ENCODE results near the gene GRHL1. TPM values are rescaled to one million over a fixed set of nuclear protein-coding genes. Genes with fewer than 3 reads are reported as not detected.

Gene GRHL1
- total RNA-seq, 1 experiment from 2014 or later = 2.5 TPM

DNA sequence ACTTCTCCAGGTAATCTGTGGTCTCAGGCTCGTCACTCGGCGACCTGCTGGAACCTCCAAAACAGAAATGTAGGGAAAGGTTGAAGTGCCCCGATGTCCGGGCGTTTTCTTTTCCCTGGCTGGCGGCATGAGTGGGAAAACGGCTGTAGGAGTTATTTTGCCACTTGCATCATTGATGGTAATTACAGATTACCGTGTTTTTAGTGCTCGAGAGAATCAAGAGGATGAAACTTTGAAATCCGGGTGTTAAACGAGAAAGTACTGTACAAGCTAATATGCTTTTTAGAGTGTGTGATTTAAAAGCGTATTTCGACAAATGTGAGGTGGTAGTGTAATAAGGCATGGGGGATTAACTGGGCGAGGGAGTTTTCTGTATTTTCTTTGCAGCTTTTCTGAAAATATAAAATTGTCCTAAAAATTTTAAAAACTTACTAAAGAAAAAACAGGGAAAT is 819 bp downstream of the GRHL1 start:
- Histone ChIP-seq H3T11ph (ENCODE audit: low read length) (no peak overlapping the region), H3K23ac (ENCODE audit: insufficient read length, low read depth, low read length) (no peak overlapping the region), H4K5ac (ENCODE audit: insufficient read length, low read depth, low read length) (no peak overlapping the region), H2AK5ac (ENCODE audit: insufficient read length, low read length) (no peak overlapping the region), H2AFZ (ENCODE audit: low read length) (no peak overlapping the region), H3K79me2 (ENCODE audit: insufficient read depth, low read length) (no peaks in the 10 kb centered on the region), H3K18ac (ENCODE audit: insufficient read length, low read depth, low read length) (no peak overlapping the region), H2BK15ac (ENCODE audit: low read depth, low read length) (no peak overlapping the region), H2BK120ac (ENCODE audit: low read depth, low read length, poor library complexity, severe bottlenecking) (no peak overlapping the region), H3K9ac (ENCODE audit: extremely low read depth, insufficient read length, low read length) (no peak overlapping the region), H4K91ac (ENCODE audit: insufficient read length, low read depth, low read length) (no peak overlapping the region), H3K14ac (ENCODE audit: insufficient read depth, low read length) (no peak overlapping the region), H2BK20ac (ENCODE audit: low read depth, low read length, poor library complexity, severe bottlenecking) (no peak overlapping the region), H2BK5ac (ENCODE audit: insufficient read length, low read length) (no peak overlapping the region), H4K20me1 (ENCODE audit: control insufficient read depth, insufficient read depth, insufficient read length) (no peaks in the 10 kb centered on the region), H4K8ac (replicated peaks; ENCODE audit: insufficient read length, low read depth, low read length) (no peak overlapping the region), H3K56ac (ENCODE audit: insufficient read length, low read depth, low read length) (no peak overlapping the region), H3K4me2 (ENCODE audit: insufficient read depth, insufficient read length, low read length) (peak overlapping the region; percentile 44), H3K4ac (ENCODE audit: low read depth, low read length) (no peak overlapping the region), H3K23me2 (ENCODE audit: insufficient read length, low read depth, low read length, poor library complexity, severe bottlenecking) (peaks cover 6% of the 10 kb centered on the region), H2BK12ac (ENCODE audit: insufficient read length, low read depth, low read length) (no peak overlapping the region), H3K4me1 (ENCODE audit: insufficient read depth, low read length) (no peaks in the 10 kb centered on the region), H3K79me1 (ENCODE audit: insufficient read depth, low read depth, low read length, poor library complexity, severe bottlenecking) (no peaks in the 10 kb centered on the region), H3K27ac (ENCODE audit: insufficient read length, low read depth, low read length) (no peak overlapping the region), H3K27me3 (ENCODE audit: insufficient read depth, low read length) (peaks cover 11% of the 10 kb centered on the region; the same call in 1 of the 2 replicates), H3K9me3 (ENCODE audit: control insufficient read depth, low read depth, low read length) (no peaks in the 10 kb centered on the region)
- H3K27ac Mint-ChIP-seq = no peak overlapping the region
- peak overlapping the region; percentile 72 to 83 for H3K4me3 Mint-ChIP-seq
- H3K36me3 Mint-ChIP-seq (ENCODE audit: insufficient read depth in 1 of 3, low read depth in 3 of 3) = no peaks in the 10 kb centered on the region; a peak in 2 of 7 replicates
- 100% methylated on average over 2 of the region's 15 CpGs for WGBS (ENCODE audit: extremely low coverage, insufficient read length, low lambda C conversion rate)
- peaks cover 9 to 13% of the 10 kb centered on the region in 2 experiments for H3K4me1 Mint-ChIP-seq
- no peak for DNase-seq
- H3K9me3 Mint-ChIP-seq = no peaks in the 10 kb centered on the region
- H3K27me3 Mint-ChIP-seq (ENCODE audit: low read depth) = peaks cover 58% of the 10 kb centered on the region
- TF ChIP-seq, protein P1, sequence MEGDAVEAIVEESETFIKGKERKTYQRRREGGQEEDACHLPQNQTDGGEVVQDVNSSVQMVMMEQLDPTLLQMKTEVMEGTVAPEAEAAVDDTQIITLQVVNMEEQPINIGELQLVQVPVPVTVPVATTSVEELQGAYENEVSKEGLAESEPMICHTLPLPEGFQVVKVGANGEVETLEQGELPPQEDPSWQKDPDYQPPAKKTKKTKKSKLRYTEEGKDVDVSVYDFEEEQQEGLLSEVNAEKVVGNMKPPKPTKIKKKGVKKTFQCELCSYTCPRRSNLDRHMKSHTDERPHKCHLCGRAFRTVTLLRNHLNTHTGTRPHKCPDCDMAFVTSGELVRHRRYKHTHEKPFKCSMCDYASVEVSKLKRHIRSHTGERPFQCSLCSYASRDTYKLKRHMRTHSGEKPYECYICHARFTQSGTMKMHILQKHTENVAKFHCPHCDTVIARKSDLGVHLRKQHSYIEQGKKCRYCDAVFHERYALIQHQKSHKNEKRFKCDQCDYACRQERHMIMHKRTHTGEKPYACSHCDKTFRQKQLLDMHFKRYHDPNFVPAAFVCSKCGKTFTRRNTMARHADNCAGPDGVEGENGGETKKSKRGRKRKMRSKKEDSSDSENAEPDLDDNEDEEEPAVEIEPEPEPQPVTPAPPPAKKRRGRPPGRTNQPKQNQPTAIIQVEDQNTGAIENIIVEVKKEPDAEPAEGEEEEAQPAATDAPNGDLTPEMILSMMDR (conservative IDR thresholded peaks at IDR 0.05) = no peak
